Measurements from ENCODE around the gene GREB1L.

DNA sequence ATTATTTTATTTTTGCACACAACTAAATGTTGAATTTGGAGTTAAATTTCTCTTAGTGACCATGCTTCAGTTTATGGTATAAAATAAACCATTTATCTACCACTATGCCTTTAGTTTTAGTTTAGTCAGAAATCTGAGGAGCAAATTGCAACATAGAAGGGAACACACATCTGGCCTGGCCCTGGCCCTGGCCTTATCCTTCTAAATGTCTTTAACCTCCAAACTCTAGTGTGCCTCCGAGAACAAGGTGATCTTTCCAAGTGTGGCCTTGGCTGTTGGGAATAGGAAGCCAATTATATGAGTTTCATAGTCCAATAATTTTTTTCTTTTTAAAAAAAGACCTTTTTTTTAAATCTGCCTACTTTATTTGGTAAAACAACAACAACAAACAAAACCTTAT, 31.8 kb upstream of the GREB1L start:
- TF ChIP-seq, protein P1, sequence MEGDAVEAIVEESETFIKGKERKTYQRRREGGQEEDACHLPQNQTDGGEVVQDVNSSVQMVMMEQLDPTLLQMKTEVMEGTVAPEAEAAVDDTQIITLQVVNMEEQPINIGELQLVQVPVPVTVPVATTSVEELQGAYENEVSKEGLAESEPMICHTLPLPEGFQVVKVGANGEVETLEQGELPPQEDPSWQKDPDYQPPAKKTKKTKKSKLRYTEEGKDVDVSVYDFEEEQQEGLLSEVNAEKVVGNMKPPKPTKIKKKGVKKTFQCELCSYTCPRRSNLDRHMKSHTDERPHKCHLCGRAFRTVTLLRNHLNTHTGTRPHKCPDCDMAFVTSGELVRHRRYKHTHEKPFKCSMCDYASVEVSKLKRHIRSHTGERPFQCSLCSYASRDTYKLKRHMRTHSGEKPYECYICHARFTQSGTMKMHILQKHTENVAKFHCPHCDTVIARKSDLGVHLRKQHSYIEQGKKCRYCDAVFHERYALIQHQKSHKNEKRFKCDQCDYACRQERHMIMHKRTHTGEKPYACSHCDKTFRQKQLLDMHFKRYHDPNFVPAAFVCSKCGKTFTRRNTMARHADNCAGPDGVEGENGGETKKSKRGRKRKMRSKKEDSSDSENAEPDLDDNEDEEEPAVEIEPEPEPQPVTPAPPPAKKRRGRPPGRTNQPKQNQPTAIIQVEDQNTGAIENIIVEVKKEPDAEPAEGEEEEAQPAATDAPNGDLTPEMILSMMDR (conservative IDR thresholded peaks at IDR 0.05), result no peak
- TF ChIP-seq ZFX (IDR thresholded peaks at IDR 0.05), result no peak
